Stimulated activated CD8-positive, alpha-beta memory T cell treated with anti-CD3 and anti-CD28 coated beads, Interleukin-7, amount 100 ng/mL, for 24 hours (primary cell): ENCODE results near the gene NOXA1.

ENCODE experiments used
- DNase-seq: peaks from one replicate; pipeline ENCODE4 v3.0.0-alpha.2; 2020; ENCODE audit warnings: low read depth

The NOXA1 gene

DNA sequence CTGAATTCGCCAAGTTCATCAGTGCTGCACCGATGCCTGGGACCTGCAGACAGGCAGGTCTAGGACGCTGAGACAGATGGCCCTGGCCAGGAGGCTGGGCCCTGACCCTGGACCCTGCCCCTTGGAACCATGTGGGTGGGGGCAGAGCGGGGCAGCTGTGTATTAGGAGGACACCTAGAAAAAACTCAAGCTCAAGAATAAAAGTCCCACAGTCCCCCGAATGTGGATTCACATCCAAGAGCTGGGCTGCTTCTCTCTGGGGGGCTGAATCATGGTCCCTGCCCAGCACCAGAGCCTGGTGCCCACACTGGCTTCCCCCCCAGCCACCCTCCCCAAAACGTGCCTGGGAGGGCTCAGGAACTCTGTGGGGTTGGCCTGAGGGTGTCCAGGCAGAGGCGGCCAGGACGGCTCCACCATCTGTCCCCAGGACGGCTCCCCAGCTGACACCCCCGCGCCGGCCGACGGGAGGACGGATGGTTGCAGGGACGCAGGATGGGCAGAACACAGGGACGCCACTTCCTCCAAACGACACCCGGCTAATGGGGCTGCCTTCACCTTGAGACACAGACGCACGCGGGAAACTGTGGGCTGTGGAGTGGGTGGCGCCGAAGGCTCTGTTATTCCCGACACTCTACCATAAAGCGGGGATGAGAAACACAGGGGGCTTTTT, 35.2 kb upstream of the NOXA1 start:
- no peak for DNase-seq

DNA sequence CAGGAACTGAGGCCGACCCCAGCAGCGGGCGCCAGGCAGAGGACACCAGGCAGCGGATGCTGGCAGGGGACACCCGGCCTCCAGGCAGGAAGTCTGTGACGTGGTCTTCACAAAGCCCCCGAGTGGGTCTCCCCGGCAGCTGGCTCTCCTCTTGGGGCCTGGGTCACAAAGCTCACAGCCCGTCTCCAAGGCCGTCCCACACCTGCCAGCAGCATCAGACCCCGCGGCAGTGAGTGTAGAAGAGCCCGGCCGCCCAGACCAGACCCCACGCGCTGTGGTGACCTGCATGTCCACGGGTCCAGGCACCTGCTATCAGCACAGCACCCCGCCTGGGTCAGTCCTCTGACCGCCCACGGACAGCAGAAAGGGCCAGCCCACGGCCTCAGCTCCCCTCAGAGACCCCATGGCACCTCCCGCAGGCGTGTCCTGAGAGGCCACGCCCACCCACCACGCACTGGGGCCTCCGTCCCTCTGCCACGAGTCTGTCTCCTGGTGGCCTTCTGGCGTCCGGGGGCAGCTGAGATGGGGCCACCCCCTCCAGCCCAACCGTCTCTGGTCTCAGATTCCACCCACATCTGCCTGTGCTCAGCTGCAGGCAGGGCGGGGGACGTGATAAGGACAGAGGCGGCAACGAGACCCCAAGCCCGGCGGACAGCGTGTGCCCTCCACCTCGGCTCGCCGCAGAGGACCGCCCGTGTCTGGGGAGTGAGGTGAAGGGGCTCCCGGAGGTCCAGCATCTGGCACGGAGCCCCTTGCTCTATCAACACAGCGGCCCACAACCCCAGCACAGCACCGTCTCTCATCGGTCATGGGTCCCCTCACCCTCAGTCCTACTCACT, 34.4 kb upstream of the NOXA1 start:
- DNase-seq, result no peak

DNA sequence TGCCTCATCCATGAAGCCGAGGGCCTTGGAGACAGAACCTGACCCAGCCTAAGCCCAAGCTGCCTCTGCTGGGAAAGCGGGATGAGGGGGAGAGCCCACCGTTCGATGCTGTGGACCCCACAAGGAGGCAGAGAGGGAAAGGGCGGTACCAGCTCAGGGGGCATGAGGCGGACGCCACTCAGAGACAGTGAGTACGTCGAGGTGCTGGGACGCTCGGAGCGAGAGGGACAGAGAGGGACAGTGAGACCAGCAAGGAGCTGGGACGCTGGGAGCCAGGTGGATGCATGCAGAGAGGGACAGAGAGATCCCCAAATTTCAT, 33.8 kb upstream of the NOXA1 start:
- no peak for DNase-seq

DNA sequence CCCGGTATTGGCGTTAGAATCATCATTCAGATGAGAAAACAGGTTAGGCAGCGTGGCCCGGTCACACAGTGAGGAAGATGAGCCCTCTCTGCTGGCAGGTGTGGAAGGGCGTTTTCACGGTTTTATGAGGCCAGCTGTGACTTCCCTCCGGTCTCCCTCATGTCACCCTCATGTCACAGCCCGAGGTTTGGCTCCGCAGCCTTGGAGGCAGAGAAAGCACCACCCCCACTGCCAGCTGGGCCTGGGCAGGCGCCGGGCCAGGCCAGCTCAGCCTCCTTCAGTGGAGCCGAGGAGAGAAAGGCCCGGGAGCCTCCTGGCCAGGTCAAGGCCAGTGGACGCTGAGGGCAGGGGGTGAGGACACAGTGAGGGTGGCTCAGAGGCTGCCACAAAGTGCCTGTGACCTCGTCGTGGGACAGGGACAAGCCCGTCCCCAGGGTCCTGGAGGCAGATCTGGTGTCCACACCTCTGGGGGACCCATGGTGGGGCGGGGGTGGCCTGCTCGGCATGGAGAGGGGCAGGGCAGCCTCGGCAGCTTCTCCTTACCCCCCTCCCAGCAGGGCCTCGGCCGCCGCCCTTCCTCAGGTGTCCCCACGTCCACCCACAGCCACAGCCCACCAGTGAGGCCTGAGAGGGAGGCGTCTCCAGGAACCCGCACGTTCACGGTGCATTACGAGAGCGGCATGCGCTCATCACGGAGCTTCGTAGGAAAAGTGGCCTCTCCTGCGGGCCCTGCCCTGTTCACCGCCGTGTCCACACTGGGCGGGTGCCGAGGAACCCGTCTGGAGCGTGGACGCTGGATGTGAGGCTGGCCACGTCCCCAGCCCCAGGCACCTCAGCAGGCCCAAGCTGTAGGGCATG, 32.4 kb upstream of the NOXA1 start:
- DNase-seq, result no peak

DNA sequence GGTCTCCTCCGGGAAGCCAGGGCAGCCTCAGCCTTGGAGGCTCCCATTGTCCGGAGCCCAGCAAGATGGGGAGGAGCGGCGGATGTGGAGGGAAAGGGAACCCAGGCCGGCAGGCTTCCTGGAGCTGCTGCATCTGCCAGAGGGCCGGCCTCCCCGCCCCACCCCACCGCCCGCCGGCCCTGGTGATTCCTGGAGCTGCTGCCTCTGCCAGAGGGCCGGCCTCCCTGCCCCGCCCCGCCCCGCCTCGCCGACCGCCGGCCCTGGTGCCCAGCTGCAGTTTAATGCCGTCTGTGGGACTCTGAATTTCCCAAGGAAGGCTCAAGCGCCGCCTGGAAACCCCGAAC, 31.8 kb upstream of the NOXA1 start:
- DNase-seq, result no peak

DNA sequence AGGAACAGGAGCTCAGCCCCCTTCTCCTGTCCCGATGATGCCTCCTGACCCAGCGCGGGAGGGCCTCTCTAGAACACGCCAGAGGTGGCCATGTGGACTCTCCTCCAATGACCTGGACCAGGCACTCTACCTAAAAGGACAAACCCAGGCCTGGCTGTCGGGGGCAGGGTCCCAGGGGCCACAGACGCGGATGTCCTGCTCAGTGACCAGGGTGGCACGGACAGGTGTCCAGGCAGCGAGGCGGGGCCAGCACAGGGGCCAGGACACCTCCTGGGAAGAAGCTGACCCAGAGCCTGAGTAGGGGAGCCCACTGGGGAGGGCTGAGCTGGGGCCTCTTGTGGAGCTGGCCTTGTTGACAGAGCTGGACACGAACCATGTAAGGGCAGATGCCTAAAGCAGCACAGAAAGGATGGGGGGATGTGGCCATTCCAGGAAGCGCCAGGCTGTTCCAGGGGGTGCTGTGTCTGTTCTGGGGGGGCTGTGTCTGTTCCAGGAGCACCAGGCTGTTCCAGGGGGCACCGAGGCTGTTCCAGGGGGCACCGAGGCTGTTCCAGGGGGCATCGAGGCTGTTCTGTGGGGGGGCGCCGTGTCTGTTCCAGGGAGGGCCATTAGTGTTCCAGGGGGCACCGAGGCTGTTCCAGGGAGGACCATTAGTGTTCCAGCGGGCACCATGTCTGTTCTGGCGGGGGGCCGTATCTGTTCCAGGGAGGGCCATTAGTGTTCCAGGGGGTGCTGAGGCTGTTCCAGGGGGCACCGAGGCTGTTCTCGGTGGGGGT, 30.8 kb upstream of the NOXA1 start:
- DNase-seq, result no peak

DNA sequence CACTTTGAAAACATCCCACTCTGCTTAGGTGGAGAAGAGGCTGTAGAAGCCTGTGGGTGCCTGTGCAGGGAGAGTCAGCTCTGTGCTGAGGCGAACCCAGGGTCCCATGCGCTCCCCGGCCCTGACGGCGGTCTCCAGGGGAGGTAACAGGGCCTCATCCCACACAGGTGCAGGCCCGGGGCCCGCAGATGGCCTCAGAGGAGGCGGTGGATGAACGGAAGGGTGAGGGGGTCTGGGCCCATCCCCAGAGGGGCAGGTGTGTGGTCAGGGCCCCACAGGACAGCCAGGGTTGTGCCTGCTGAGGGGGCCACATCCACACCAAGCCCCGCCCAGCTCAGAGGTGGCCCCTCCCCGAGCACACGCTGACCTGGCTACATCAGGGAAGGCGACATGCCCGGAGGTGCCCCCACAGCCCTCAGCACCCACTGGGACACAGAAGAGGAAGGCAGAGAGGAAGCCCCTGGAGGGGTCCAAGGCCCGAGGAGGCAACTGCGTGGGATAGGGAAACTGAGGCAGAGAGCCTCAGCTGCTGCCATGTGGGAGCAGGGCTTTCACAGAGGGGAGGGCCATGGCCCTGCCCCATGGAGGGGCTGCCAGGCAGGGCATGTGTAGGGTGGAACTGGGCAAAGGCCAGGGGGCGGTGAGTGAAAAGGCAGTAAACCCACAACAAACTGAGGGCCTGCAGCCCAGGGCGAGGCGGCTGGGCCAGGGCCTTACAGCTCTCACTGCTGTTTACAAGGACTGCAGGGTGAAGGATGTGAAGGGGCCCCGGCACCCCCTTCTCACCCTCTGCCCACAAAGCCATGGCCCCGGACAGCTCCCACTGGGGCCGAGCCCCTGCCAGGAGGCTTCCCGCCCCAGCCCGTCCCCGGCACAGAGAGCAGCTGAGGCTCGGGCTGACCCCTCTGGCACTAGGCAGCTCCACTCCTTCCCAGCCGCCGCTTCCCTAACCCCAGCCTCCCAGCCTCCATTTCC, 29.7 kb upstream of the NOXA1 start:
- no peak for DNase-seq

DNA sequence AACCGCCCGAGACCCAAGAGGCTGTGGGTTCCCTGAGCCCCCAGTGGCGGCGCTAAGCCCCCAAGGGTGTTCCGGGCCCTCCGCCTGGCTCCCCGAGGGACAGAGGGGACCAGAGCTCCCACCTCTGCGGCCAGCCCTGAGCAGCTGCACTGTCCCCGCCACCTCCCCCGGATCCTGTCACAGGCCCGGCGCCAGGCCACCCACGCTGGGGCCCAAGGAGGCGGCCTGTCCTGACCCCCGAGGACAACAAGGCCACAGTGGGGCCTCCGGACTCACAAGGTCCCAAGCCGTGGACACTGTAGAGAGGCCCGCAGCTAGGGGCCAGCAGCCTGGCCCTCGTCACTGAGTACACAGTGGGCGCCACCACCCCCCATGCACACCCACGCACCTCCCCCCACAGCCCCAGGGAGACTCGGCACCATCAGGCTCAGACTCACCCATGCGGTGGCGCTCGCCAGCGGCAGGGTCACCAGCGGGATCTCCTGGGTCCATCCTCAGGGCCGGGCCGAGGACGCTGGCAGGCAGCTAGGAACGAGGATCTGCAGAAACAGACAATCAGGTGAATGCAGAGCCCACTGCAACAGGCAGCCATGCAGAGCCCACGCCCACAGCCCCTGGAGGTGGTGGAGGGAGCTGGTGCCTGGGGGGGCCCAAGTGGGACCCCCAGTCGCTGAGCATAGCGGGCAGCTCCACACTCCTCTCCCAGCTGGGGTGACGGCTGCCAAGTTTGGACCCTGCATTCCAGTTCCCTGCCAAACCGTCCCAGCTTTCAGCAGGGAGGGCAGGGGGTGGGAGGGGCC, 28.1 kb upstream of the NOXA1 start:
- DNase-seq, result no peak

DNA sequence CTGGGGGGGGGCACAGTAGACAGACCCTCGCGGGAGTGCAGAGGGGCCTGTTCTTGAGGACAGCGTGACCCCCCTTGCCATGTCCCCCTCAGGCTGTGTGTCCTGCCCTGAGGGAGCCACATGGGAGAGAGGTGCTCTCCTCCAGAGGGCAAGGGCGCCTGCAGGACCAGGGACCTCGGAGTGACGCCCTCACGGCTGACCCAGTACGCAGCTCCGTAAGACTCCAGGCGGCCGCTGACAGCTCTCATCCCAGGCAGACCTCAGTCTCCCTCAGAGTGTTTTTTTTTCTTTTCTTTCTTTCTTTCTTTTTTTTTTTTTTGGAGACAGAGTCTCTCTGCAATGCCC, 27.6 kb upstream of the NOXA1 start:
- DNase-seq, result no peak

DNA sequence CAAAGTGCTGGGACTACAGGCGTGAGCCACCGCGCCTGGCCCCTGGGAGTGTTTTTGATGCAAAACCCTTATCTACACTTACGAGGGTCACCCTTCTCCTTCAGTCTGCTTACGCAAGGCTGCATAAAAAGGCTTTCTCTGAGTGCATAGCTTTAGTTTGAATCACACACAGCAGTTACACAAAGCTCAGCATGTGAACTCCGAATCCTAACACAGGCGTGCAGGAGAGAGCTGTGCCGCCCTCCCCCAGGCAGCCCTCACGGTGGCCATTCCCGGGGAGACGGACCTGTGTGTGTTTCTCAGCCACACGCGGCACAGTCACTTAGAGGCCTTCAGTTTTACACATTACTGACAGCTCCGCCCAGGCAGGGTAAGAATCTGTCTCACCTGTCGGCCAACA, 27.0 kb upstream of the NOXA1 start:
- DNase-seq, result no peak

DNA sequence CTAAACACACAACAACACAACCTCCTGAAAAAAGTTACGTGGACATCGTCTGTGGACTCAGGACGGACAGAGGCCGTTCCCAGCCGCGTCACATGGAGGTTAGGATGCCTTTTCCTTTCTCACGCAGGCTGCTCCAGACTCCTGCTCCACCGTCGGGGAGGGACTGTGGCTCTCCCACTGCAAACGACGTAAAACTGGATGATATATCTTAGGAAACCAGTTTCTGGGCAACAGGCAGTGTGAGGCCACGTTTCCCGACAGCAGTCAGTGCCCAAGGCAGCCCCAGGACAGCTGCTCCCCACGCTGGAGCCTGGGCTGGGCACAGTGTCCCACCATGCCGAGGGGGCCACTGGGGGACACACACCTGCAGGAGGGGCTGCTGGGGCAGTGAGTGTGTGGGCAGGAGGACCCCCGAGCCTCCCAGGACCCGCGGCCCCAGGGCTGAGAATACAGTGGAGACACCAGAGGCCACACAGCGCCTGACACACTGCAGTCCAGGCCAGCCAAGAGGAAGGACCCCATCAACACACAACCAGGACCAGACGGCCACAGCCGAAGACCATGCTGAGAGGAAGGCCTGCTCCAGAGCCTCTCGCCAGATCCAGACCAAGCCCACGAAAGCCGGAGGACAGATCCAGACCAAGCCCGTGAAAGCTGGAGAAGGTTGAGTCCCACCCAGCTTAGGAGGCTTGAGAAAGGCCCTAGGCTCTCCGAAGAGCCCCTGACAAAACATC, 26.4 kb upstream of the NOXA1 start:
- no peak for DNase-seq

DNA sequence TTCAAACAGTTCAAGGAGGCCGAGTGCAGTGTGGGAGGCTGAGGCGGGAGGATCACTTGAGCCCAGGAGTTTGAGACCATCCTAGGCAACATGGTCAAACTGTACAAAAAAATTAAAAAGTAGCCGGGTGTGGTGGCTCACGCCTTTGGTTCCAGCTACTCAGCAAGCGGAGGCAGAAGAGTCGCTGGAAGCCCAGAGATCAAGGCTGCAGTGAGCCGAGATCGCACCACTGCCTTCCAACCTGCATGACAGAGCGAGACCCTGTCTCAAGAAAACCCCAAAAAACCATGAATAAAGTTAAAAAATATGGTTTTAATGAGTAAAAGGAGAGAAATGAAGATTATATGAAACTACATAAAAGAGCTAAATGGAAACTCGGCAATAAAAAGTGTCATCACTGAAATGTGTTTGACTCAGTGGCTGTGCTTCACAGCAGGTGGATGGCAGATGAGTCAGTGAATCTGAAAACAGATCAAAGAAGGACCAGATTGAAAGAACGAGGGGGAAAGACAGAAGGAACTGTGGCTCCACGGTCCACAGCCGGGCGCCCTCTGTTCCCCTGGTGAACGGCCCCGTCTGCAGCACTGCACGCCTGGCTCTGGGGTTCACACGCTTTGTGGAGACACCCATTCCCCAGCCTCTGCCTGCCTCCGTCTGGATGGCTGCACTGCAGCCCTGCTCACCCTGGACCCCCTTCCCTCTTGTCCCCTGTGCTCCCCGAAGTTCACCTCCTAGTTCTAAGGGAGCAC, 25.3 kb upstream of the NOXA1 start:
- DNase-seq, result no peak

DNA sequence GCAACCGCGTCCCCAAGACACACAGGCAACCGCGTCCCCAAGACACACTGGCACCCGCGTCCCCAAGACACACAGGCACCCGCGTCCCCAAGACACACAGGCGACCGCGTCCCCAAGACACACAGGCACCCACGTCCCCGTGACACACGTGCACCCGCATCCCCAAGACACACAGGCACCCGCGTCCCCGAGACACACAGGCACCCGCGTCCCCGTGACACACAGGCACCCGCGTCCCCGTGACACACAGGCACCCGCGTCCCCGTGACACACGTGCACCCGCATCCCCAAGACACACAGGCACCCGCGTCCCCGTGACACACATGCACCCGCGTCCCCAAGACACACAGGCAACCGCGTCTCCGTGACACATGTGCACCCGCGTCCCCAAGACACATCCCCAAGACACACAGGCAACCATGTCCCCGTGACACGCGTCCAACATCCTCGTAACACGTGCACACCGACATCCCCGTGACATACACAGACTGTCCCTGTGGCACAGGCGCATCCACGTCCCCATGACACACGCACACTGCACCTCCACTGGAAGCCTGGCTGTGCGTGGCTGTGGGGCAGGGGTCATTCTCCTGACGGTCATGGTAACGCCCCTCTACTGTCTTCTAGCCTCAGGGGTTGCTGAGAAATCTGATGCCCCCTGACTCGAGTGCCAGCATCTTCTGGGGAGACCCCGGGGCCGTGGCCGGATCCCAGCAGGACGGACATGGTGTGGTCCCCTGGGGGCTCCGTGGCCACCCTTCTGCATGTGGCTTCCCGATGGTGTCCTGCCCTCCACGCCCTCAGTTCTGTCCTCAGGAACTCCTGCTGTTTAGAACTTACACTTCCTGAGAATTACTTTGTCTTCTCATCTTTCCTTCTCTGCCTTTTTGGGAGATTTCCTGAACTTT, 24.4 kb upstream of the NOXA1 start:
- DNase-seq, result no peak

DNA sequence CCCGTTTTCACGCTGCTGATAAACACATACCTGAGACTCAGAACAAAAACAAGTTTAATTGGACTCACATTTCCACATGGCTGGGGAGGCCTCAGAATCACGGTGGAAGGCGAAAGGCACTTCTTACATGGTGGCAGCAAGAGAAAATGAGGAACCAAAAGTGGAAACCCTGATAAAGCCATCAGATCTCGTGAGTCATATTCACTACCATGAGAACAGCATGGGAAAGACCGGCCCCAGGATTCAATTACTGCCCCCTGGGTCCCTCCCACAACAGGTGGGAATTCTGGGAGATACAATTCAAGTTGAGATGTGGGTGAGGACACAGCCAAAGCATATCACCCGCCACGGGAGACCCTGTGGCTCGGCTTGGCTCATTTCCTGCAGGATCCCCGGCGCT, 20.4 kb upstream of the NOXA1 start:
- DNase-seq, result no peak

DNA sequence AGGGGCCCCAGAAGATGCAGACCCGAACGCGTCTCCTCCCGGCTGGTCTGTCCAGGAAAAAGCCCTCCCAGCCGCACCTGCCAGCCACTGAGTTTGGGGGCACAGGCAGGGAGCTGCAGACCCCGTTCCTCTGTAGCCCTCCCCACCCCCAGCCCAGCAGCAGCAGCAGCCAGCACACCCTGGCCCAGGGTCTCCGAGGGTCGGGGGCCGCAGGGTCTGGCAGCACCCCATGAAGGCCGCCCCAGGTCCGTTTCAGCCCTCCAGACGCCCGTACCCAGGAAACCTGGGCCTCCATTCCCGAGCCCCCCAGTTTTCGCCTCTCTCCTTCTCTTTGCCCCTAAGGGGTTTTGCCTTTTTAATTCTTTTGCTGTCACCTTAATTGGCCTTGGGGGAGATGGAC, 19.9 kb upstream of the NOXA1 start:
- no peak for DNase-seq

DNA sequence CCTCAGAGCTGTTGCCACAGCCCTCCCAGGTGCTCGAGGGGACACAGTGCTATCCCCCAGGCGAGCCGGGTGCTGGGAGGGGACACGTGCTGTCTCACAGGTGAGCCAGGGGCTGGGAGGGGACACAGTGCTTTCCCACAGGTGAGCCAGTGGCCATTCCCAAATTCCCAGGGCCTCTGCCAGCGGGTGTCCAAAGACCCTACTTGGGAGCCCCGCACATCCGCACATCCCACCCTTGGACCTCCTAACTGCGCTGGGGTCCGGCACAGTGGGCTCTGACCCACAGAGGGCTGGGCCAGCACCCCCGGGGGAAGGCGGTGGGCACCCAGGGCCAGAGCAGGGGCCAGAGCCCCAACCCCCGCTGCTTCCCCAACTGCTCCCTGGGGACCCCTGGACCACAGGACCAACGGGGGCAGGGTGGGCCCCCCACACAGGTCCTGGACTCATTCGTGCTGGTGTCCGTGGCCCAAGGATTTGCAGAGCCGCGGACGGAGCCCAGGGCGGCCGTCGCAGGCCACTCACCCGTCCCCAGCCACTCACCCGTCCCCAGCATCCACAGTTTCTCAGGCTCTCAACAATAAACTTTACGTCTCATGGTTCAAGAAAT, 18.1 kb upstream of the NOXA1 start:
- DNase-seq, result no peak

DNA sequence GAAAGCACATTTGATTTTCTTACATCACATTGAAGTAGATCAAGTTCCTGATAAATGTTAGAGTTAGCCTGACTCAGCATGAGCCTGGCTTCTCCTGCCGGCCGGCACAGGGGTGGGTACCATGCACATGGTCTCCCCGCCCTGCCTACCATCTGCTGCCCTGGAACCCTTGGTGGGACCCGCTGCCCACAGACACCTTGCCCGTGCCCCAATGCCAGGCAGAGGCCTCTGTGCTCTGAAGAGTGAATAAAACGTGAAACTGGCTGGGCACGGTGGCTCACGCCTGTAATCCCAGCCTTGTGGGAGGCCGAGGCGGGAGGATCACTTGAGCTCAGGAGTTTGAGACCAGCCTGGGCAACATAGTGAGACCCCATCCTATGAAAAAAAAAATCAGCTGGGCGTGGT, 17.5 kb upstream of the NOXA1 start:
- no peak for DNase-seq
